GM19099 (cell line): ENCODE measurements around the gene LRRC2.

Source experiments
- POLR2A ChIP-seq: IDR thresholded peaks from 3 replicates; pipeline ENCODE4 v1.6.1; 2011; ENCODE audit warnings: low read depth; ENCODE audit not compliant: insufficient read length; ENCODE audit errors: extremely low read depth

Gene LRRC2

GRCh38 chr3:46468753-46469600 is 97.1 kb downstream of the LRRC2 start:
- no peak for TF ChIP-seq POLR2A

GRCh38 chr3:46467562-46467961 is 98.5 kb downstream of the LRRC2 start:
- TF ChIP-seq POLR2A = no peak

- no peak for TF ChIP-seq POLR2A
Observed at GRCh38 chr3:46466871-46467403, 99.2 kb downstream of the LRRC2 start.

DNA sequence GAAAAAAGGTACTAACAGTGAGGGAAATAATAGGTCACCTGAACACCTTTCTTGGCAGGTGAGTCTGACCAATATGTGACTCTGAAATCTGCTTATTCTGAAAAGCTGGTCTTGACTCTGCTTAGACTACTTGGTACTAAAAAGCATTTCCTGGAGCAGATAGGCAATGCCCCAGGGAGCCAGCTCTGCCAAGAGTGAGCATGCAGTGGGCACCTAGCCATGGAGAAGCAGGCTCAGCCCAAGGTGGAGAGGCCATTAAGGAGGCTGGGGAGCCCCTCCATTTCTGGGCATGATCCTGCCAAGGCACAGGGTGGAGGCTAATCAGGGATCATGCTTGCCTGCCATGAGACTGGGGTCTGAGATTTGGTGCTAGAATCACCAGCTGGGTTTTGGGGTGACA is 99.8 kb downstream of the LRRC2 start:
- no peak for TF ChIP-seq POLR2A
